M059J (cell line): ENCODE results near the gene TFCP2. TPM values are rescaled to one million over a fixed set of nuclear protein-coding genes. Genes with fewer than 3 reads are reported as not detected.
"Not testable (repeated sequence)": the region's sequence is repeated elsewhere in the genome, so short reads cannot be mapped to it uniquely, and the experiment has no call there.

Experiments used
- DNase-seq: peaks from one replicate; pipeline ENCODE4 v3.0.0-alpha.2; 2012; ENCODE audit warnings: low read depth
- total RNA-seq: library from RNA; depleted of rRNA; stranded (reverse); fragments of >200 nt; shearing (Covaris generic); gene quantifications from 2 replicates; pipeline ENCODE4 v1.2.3, GENCODE V29; 2014

Gene TFCP2
- total RNA-seq, 1 experiment from 2014 or later, result 6.8 TPM

DNA sequence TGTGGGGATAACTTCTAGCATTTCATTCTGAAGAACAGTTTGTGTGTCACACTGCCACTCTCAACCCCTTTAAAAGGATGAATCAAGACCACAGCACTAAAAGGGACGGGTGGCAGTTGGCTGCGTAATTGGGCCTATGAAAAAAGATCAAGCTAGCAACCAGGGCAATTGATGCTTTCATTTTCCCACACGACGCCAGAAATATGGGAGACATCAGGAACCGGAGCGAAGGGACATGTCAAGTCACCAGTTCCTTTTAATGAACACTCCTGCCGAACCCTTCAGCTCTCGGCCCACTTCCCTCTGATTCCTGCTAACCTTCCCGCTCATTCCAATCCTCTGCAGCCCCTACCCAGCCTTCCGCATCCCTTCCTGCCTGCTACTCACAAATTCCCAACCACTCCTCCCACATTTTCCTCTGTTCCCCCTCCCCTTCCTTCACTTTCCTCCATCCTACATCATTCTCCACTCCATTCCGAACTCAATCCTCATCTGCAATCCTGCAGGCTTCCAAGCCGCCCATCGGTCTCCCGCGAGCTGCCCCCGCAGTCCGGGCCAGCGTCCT, 90.3 kb downstream of the TFCP2 start:
- peak; percentile 67 for DNase-seq

DNA sequence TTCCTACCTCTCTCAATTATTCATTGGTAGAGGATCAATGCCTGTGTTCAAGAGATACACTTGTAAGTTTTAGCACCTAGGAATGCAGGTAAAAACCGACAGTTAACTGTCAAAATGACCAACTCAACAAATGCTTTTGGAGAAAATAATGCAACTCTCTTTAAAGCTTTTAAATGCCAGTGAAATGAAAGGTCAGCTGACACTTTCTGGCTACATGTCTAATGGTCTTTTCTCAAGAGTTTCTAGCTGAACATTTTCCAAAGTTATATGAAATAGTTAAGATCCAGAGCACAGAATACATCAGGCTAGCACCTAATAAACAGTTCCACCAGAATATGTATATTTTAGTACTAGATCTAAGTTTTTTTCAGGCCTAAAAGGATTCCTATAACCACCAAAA, 91.5 kb downstream of the TFCP2 start:
- DNase-seq, result no peak

GRCh38 chr12:51080136-51080535, 92.8 kb downstream of the TFCP2 start:
- DNase-seq, result no peak

DNA sequence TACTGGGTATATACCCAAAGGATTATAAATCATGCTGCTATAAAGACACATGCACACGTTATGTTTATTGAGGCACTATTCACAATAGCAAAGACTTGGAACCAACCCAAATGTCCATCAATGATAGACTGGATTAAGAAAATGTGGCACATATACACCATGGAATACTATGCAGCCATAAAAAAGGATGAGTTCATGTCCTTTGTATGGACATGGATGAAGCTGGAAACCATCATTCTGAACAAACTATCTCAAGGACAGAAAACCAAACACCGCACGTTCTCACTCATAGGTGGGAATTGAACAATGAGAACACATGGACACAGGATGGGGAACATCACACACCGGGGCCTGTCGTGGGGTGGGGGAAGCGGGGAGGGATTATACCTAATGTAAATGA, 94.1 kb downstream of the TFCP2 start:
- DNase-seq, result not testable (repeated sequence)

- not testable (repeated sequence) for DNase-seq
Measured at GRCh38 chr12:51078346-51078745, 94.6 kb downstream of the TFCP2 start.

DNA sequence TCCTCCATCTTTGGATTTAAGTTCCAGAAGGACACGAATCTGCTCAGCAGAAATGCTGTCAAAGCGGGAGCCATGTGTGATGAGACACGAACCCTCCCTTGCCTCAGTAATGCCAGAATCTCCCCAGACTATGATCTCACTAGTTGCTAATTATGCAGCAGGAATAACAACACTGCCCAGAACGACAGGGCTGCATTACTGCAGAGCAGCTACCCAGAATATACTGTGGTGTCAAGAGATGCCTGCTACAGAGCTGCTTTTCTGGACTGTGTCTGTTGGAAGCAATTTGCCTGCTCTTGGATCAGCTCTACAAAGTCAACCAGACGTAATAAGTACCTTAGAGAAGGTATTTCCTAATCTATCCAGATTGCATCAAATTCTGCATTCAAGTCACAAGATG, 95.0 kb downstream of the TFCP2 start:
- DNase-seq, result no peak

GRCh38 chr12:51076236-51076930, 96.6 kb downstream of the TFCP2 start:
- DNase-seq, result no peak

DNA sequence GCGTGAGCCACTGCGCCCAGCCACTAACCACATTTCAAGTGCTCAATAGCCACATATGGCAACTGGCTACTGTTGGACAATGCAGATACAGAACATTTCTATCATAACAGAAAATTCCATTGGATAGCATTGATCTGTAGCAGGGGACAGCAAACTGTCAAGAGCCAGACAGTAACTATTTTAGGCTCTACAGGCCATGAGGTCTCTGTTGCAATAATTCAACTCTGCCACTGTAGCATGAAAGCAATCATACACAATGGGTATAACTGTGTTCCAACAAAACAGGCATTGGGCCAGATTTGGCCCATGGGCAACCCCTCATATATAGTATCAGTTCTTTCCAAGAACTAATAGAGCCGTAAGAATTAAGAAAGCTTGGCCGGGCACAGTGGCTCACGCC, 97.5 kb downstream of the TFCP2 start:
- no peak for DNase-seq

- peak; percentile 13 for DNase-seq
Measured at GRCh38 chr12:51071663-51072062, 101.3 kb downstream of the TFCP2 start.

DNA sequence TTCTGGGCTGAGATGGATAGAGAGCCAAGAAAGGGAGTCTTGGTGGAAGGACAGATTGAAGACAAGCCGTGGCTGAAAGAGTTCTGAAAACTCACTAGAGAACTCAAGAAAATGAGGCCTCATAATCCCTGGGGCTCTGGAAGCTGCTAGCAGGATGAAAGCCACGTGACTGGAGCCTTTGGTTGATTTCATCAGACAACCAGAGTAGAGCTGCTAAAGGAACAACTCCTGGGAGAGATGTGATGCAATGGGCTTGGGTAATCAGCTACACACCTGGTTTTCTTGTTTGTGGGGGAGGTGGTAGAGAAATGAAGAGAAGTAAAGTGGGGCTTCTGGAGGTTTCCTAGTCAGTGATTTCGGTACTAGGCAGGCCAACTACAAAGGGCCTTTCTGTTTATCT, 102.9 kb downstream of the TFCP2 start:
- DNase-seq, result no peak

- DNase-seq, result no peak
Measured at GRCh38 chr12:51067771-51068170, 105.2 kb downstream of the TFCP2 start.

GRCh38 chr12:51067229-51067628, 105.7 kb downstream of the TFCP2 start:
- no peak for DNase-seq

- DNase-seq, result no peak
Measured at GRCh38 chr12:51065530-51065929, 107.4 kb downstream of the TFCP2 start.

DNA sequence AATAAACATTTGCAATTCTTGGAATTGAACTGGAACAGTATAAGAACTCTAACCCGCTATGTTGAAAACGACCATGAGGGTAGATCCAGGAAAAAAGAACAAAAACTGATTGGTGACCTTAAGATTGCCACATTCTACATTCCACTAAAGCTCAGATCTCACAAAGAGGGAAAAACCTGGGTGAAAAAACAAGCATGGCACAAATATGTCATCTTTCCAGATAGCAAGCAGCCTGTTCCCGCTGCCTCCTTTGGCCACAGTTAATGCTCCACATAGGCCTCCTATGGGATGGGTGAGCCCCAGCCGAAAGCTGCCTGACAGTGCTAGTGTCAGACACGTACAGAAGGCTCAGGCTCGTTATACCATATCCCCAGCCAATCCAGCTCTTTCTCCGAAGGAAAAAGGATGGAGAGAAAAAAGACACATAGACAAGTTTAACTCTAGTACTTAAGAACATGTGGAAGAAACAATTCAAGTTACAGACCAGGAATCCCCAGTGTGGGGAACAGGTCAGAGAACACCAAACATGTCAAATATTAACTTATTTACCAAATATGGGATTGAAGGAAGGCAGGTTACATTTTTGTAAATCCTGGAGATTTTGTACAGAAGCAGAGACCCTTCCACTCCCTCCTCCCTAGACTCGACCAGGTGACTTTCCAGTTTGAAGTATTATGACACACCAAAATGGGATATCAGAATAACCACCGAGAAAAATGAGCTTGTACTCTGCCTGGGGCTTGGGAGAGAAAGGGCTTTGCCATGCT, 110.1 kb downstream of the TFCP2 start:
- no peak for DNase-seq

GRCh38 chr12:51059086-51059485, 113.8 kb downstream of the TFCP2 start:
- no peak for DNase-seq

- DNase-seq, result peak; percentile 59
Measured at GRCh38 chr12:51056242-51056641, 116.7 kb downstream of the TFCP2 start.

- no peak for DNase-seq
Measured at GRCh38 chr12:51055060-51055459, 117.9 kb downstream of the TFCP2 start.

GRCh38 chr12:51051787-51052186, 121.1 kb downstream of the TFCP2 start:
- no peak for DNase-seq

GRCh38 chr12:51049525-51049924, 123.4 kb downstream of the TFCP2 start:
- no peak for DNase-seq

GRCh38 chr12:51048661-51049251, 124.2 kb downstream of the TFCP2 start:
- DNase-seq, result peak; percentile 20

- peak; percentile 98 for DNase-seq
Measured at GRCh38 chr12:51047655-51048540, 125.0 kb downstream of the TFCP2 start, which contains the start of gene LETMD1. TSS of gene LETMD1 (plus strand) at chr12:51048327. CDS start at chr12:51048357, 30 bp downstream.
